ENCODE data around the gene FAT1. TPM values are rescaled to one million over a fixed set of nuclear protein-coding genes. Genes with fewer than 3 reads are reported as not detected.

Gene FAT1
- total and polyA plus RNA-seq, 8 donors: 8.2 to 272 (median 60.4) TPM

GRCh38 chr4:186591651-186592050 is 132.0 kb downstream of the FAT1 start:
- no peak for TF ChIP-seq EP300 (IDR thresholded peaks at IDR 0.05)
- TF ChIP-seq POLR2A (IDR thresholded peaks at IDR 0.05): no peak
- TF ChIP-seq CTCF (IDR thresholded peaks at IDR 0.05): no peak
- no peak for TF ChIP-seq POLR2AphosphoS5 (IDR thresholded peaks at IDR 0.05)
- no peak overlapping the region for H3K4me3 ChIP-seq
- H3K27me3 ChIP-seq: no peaks in the 10 kb centered on the region
- peaks cover 0 to 9% (median 0%) of the 10 kb centered on the region in 4 donors for H3K4me1 ChIP-seq
- no peak overlapping the region for H3K27ac ChIP-seq
- WGBS, 5 donors: 89 to 96% (median 91%) methylated on average over 6 of the region's 6 CpGs
- no peaks in the 10 kb centered on the region for H3K9me3 ChIP-seq
- intact Hi-C loops (cut with DNase I; ENCODE audit: low total_unique reads): no loop called here
- no peak for DNase-seq
- peaks cover 7 to 68% (median 54%) of the 10 kb centered on the region in 4 donors for H3K36me3 ChIP-seq

- Histone ChIP-seq H3K4me1 (peaks cover 0 to 9% (median 0%) of the 10 kb centered on the region in 4 donors), H3K9me3 (no peaks in the 10 kb centered on the region), H3K4me3 (no peak overlapping the region), H3K36me3 (peaks cover 6 to 49% (median 35%) of the 10 kb centered on the region in 4 donors), H3K27me3 (no peaks in the 10 kb centered on the region), H3K27ac (no peak overlapping the region)
- no peak for DNase-seq
- 93 to 98% (median 96%) methylated on average over 20 of the region's 20 CpGs for WGBS, 5 donors
- TF ChIP-seq CTCF (IDR thresholded peaks at IDR 0.05): no peak
- TF ChIP-seq EP300 (IDR thresholded peaks at IDR 0.05): no peak
- no peak for TF ChIP-seq POLR2AphosphoS5 (IDR thresholded peaks at IDR 0.05)
- no peak for TF ChIP-seq POLR2A (IDR thresholded peaks at IDR 0.05)
- intact Hi-C loops (cut with DNase I; ENCODE audit: low total_unique reads): loop anchor here (10.0 kb wide), 2 partner anchors 104 to 294 kb away; no protein-coding TSS in a partner anchor
Measured at GRCh38 chr4:186588503-186588902, 135.2 kb downstream of the FAT1 start.

DNA sequence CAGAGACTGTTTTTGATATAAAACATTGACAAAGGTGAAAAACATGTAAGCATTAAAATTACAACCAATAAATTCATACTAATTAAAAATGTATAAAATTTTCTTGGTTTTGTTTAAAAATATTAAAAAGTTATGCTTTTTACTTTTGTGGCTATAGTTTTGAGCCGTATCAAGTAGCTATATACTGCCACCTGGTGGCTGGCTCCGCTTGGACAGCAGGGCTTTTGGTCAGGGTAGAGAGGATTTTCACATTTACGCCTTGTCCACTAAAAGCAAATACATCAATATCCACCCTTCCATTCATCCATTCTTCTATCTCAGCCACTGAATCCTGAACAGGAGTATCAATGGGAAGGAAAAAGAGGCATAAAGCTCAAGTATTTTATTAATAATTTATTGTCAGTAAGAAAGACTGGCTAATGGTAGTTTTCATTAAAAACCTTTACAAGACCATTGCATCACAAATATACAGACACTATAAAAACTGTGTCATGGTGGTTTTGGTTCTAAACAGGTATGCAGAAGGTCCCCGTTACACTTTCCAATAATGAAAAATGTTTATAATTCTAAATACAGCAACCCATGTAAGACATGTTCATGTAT is 136.1 kb downstream of the FAT1 start:
- intact Hi-C loops (cut with DNase I; ENCODE audit: low total_unique reads): loop anchor here (10.0 kb wide), 2 partner anchors 103 to 293 kb away; no protein-coding TSS in a partner anchor
- WGBS, 5 donors: 27 to 33% (median 31%) methylated on average over 4 of the region's 4 CpGs
- Histone ChIP-seq H3K4me3 (no peak overlapping the region), H3K36me3 (peaks cover 6 to 47% (median 29%) of the 10 kb centered on the region in 4 donors), H3K27ac (no peak overlapping the region), H3K9me3 (peaks cover 0 to under 1% (median 0%) of the 10 kb centered on the region in 4 donors), H3K4me1 (peaks cover 0 to 2% (median 0%) of the 10 kb centered on the region in 4 donors), H3K27me3 (no peaks in the 10 kb centered on the region)
- peak; percentile 78 to 87 for DNase-seq
- no peak for TF ChIP-seq EP300 (IDR thresholded peaks at IDR 0.05)
- TF ChIP-seq POLR2AphosphoS5 (IDR thresholded peaks at IDR 0.05): no peak
- peak in 5 of 7 experiments; percentile 36 to 90 (median 86) for TF ChIP-seq CTCF (IDR thresholded peaks at IDR 0.05)
- TF ChIP-seq POLR2A (IDR thresholded peaks at IDR 0.05): no peak

GRCh38 chr4:186586205-186586604 is 137.5 kb downstream of the FAT1 start:
- Histone ChIP-seq H3K27ac (no peak overlapping the region), H3K9me3 (peaks cover 0 to 12% (median 0%) of the 10 kb centered on the region in 4 donors), H3K4me1 (no peaks in the 10 kb centered on the region), H3K36me3 (peaks cover 6 to 42% (median 32%) of the 10 kb centered on the region in 4 donors), H3K4me3 (no peak overlapping the region), H3K27me3 (no peaks in the 10 kb centered on the region)
- intact Hi-C loops (cut with DNase I; ENCODE audit: low total_unique reads): loop anchor here (10.0 kb wide), 2 partner anchors 101 to 291 kb away; no protein-coding TSS in a partner anchor
- TF ChIP-seq EP300 (IDR thresholded peaks at IDR 0.05): no peak
- no peak for TF ChIP-seq POLR2AphosphoS5 (IDR thresholded peaks at IDR 0.05)
- no peak for TF ChIP-seq CTCF (IDR thresholded peaks at IDR 0.05)
- TF ChIP-seq POLR2A (IDR thresholded peaks at IDR 0.05): no peak
- 78 to 90% (median 84%) methylated on average over 8 of the region's 8 CpGs for WGBS, 5 donors
- DNase-seq: no peak
